Measurements from ENCODE around the gene AQP12B.
"Not testable (repeated sequence)": the region's sequence is repeated elsewhere in the genome, so short reads cannot be mapped to it uniquely, and the experiment has no call there.

The AQP12B gene

DNA sequence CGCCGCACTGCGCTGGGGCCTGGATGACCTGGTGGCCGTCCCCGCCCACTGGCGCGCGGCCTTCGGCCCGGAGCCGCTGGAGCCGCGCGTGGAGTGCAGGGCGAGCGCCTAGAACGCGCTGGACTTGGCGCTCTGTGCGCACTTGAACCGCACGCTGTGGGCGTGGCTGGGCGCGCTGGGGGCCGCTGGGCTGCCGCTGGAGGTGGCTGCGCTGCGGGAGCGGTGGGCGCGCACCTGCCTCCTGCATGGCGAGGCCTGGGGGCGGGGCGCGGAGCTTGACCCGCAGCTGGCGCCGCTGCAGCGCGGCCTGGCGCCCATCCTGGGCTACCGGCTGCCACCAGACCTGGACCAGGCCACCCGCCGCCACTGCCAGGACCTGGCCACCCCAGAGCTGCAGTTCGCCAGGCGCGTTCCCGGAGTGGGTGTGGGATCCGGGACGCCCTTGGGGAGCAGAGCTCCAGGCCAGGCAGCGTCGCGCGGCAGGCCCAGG is 9.9 kb downstream of the AQP12B start:
- no peaks in the 10 kb centered on the region for H3K36me3 ChIP-seq (replicated peaks)
- H3K9me3 ChIP-seq, result no peaks in the 10 kb centered on the region
- peaks cover 37% of the 10 kb centered on the region for H3K27me3 ChIP-seq (ENCODE audit: low read depth)
- no peaks in the 10 kb centered on the region for H3K4me1 ChIP-seq
- no peak overlapping the region for H3K4me3 ChIP-seq
- DNase-seq (ENCODE audit: low spot score in 2 of 2), result no peak
- in situ Hi-C loops (cut with MboI; ENCODE audit: low sequenced_read_pairs), result loop anchor here (25.0 kb wide), 1 partner anchor 365 kb away; no protein-coding TSS in a partner anchor

- in situ Hi-C loops (cut with MboI; ENCODE audit: low sequenced_read_pairs), result loop anchor here (25.0 kb wide), 1 partner anchor 365 kb away; no protein-coding TSS in a partner anchor
- Histone ChIP-seq H3K4me1 (no peaks in the 10 kb centered on the region), H3K36me3 (replicated peaks) (no peaks in the 10 kb centered on the region), H3K9me3 (no peaks in the 10 kb centered on the region), H3K27me3 (ENCODE audit: low read depth) (peaks cover 40% of the 10 kb centered on the region), H3K4me3 (no peak overlapping the region)
- no peak for DNase-seq (ENCODE audit: low spot score in 2 of 2)
Observed at GRCh38 chr2:240672076-240672700, 10.5 kb downstream of the AQP12B start.

DNA sequence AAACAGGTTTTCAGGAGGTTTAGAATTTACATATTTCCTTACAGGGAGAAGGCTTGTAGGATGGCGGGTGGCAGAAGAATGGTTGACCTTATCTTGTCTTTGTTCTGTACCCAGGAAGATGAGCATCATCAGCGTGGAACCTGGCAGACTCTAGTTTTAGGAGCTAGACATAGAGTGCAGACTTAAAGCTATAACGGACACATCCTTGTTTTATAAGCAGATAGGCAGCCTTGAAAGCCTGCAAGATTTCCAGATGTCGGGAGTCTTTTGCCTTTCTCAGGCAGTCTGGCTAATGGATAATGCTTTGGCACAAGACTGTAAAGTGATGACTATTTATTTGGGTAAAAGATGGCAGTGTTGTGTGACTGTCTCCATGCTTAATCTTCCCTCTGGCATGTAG is 11.7 kb downstream of the AQP12B start:
- Histone ChIP-seq H3K27me3 (ENCODE audit: low read depth) (peaks cover 52% of the 10 kb centered on the region), H3K4me1 (no peaks in the 10 kb centered on the region), H3K9me3 (no peaks in the 10 kb centered on the region), H3K4me3 (no peak overlapping the region), H3K36me3 (replicated peaks) (no peaks in the 10 kb centered on the region)
- in situ Hi-C loops (cut with MboI; ENCODE audit: low sequenced_read_pairs), result loop anchor here (25.0 kb wide), 1 partner anchor 366 kb away; no protein-coding TSS in a partner anchor
- DNase-seq (ENCODE audit: low spot score in 2 of 2), result no peak

GRCh38 chr2:240670402-240670801 is 12.3 kb downstream of the AQP12B start:
- no peaks in the 10 kb centered on the region for H3K36me3 ChIP-seq (replicated peaks)
- H3K9me3 ChIP-seq, result no peaks in the 10 kb centered on the region
- H3K4me3 ChIP-seq, result no peak overlapping the region
- no peak for DNase-seq (ENCODE audit: low spot score in 2 of 2)
- in situ Hi-C loops (cut with MboI; ENCODE audit: low sequenced_read_pairs), result loop anchor here (25.0 kb wide), 1 partner anchor 367 kb away; no protein-coding TSS in a partner anchor
- H3K27me3 ChIP-seq (ENCODE audit: low read depth), result peaks cover 52% of the 10 kb centered on the region
- H3K4me1 ChIP-seq, result no peaks in the 10 kb centered on the region

GRCh38 chr2:240664622-240665021 is 18.1 kb downstream of the AQP12B start:
- no peak overlapping the region for H3K4me3 ChIP-seq
- H3K36me3 ChIP-seq (replicated peaks), result no peaks in the 10 kb centered on the region
- no peaks in the 10 kb centered on the region for H3K4me1 ChIP-seq
- H3K9me3 ChIP-seq, result no peaks in the 10 kb centered on the region
- in situ Hi-C loops (cut with MboI; ENCODE audit: low sequenced_read_pairs), result loop anchor here (10.0 to 25.0 kb wide), 2 partner anchors 50 to 373 kb away; no protein-coding TSS in a partner anchor
- no peak for DNase-seq (ENCODE audit: low spot score in 2 of 2)
- peaks cover 29% of the 10 kb centered on the region for H3K27me3 ChIP-seq (ENCODE audit: low read depth)

- DNase-seq (ENCODE audit: low spot score in 2 of 2), result no peak
- Histone ChIP-seq H3K4me1 (no peaks in the 10 kb centered on the region), H3K36me3 (replicated peaks) (no peaks in the 10 kb centered on the region), H3K27me3 (ENCODE audit: low read depth) (peaks cover 27% of the 10 kb centered on the region), H3K4me3 (no peak overlapping the region), H3K9me3 (no peaks in the 10 kb centered on the region)
- in situ Hi-C loops (cut with MboI; ENCODE audit: low sequenced_read_pairs), result loop anchor here (10.0 to 25.0 kb wide), 2 partner anchors 51 to 374 kb away; no protein-coding TSS in a partner anchor
Observed at GRCh38 chr2:240663546-240664190, 19.0 kb downstream of the AQP12B start.

- H3K9me3 ChIP-seq, result no peaks in the 10 kb centered on the region
- in situ Hi-C loops (cut with MboI; ENCODE audit: low sequenced_read_pairs), result loop anchor here (10.0 to 25.0 kb wide), 2 partner anchors 52 to 375 kb away; no protein-coding TSS in a partner anchor
- H3K4me1 ChIP-seq, result no peaks in the 10 kb centered on the region
- H3K36me3 ChIP-seq (replicated peaks), result no peaks in the 10 kb centered on the region
- no peak overlapping the region for H3K4me3 ChIP-seq
- peaks cover 33% of the 10 kb centered on the region for H3K27me3 ChIP-seq (ENCODE audit: low read depth)
- no peak for DNase-seq (ENCODE audit: low spot score in 2 of 2)
Observed at GRCh38 chr2:240662681-240663080, 20.0 kb downstream of the AQP12B start.

- not testable (repeated sequence) for H3K4me1 ChIP-seq; H3K4me3 ChIP-seq; DNase-seq (ENCODE audit: low spot score in 2 of 2); H3K9me3 ChIP-seq; H3K36me3 ChIP-seq (replicated peaks)
- H3K27me3 ChIP-seq (ENCODE audit: low read depth), result peaks cover 40% of the 10 kb centered on the region
- in situ Hi-C loops (cut with MboI; ENCODE audit: low sequenced_read_pairs), result loop anchor here (10.0 to 25.0 kb wide), 2 partner anchors 55 to 377 kb away; no protein-coding TSS in a partner anchor
Observed at GRCh38 chr2:240659883-240660282, 22.8 kb downstream of the AQP12B start.

- in situ Hi-C loops (cut with MboI; ENCODE audit: low sequenced_read_pairs), result loop anchor here (25.0 kb wide), 1 partner anchor 381 kb away; no protein-coding TSS in a partner anchor
- no peaks in the 10 kb centered on the region for H3K4me1 ChIP-seq
- H3K27me3 ChIP-seq (ENCODE audit: low read depth), result peaks cover 40% of the 10 kb centered on the region
- no peak overlapping the region for H3K4me3 ChIP-seq
- no peaks in the 10 kb centered on the region for H3K9me3 ChIP-seq
- no peak for DNase-seq (ENCODE audit: low spot score in 2 of 2)
- no peaks in the 10 kb centered on the region for H3K36me3 ChIP-seq (replicated peaks)
Observed at GRCh38 chr2:240655931-240656886, 26.5 kb downstream of the AQP12B start.

DNA sequence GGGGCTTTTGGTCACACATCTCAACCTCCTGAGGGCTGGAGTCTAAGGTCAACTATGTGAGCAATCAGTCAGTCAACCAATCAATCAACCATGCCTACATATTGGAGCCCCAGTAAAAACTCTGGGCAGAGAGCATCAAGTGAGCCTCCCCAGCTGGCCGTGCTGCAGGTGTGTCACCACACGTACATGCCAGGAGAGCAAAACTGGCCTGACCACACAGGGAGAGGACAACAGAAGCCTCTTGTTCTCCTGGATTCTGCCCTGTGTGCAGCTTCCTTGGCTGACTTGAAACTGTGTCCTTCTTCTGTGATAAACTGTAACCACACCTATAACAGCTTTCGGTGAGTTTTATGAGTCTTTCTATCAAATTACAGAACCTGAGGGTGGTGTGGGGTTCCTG is 31.5 kb downstream of the AQP12B start:
- in situ Hi-C loops (cut with MboI; ENCODE audit: low sequenced_read_pairs), result loop anchor here (25.0 kb wide), 1 partner anchor 386 kb away; no protein-coding TSS in a partner anchor
- Histone ChIP-seq H3K4me3 (no peak overlapping the region), H3K27me3 (ENCODE audit: low read depth) (peaks cover 32% of the 10 kb centered on the region), H3K36me3 (replicated peaks) (no peaks in the 10 kb centered on the region), H3K9me3 (no peaks in the 10 kb centered on the region), H3K4me1 (no peaks in the 10 kb centered on the region)
- DNase-seq (ENCODE audit: low spot score in 2 of 2), result no peak

GRCh38 chr2:240650254-240650965 is 32.3 kb downstream of the AQP12B start:
- in situ Hi-C loops (cut with MboI; ENCODE audit: low sequenced_read_pairs), result loop anchor here (25.0 kb wide), 1 partner anchor 387 kb away; no protein-coding TSS in a partner anchor
- Histone ChIP-seq H3K27me3 (ENCODE audit: low read depth) (peaks cover 26% of the 10 kb centered on the region), H3K4me1 (no peaks in the 10 kb centered on the region), H3K36me3 (replicated peaks) (no peaks in the 10 kb centered on the region), H3K9me3 (no peaks in the 10 kb centered on the region), H3K4me3 (no peak overlapping the region)
- no peak for DNase-seq (ENCODE audit: low spot score in 2 of 2)

DNA sequence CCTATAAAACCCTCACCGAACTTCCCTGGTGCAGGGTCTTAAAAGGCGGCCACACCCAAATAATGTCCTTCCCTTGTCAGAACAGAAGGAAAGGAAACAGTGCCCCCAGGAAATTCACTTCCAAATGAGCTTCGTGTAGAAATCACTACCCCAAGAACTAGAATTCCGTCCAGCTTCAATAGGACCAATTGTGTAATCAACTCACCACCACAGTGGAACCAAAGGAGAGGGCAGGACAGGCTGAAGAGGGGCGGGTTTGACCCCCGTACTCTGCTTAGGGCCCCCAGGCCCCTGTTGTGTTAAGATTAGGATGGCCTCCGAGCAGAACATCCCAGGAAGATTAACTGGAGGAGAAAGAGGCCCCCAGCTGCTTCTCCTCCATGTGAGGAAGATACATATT is 33.4 kb downstream of the AQP12B start:
- DNase-seq (ENCODE audit: low spot score in 2 of 2), result no peak
- Histone ChIP-seq H3K4me3 (no peak overlapping the region), H3K9me3 (no peaks in the 10 kb centered on the region), H3K4me1 (no peaks in the 10 kb centered on the region), H3K36me3 (replicated peaks) (no peaks in the 10 kb centered on the region), H3K27me3 (ENCODE audit: low read depth) (peaks cover 24% of the 10 kb centered on the region)
- in situ Hi-C loops (cut with MboI; ENCODE audit: low sequenced_read_pairs), result no loop called here
